Common myeloid progenitor, CD34-positive (primary cell): ENCODE data around the gene NUDCD2.

Source experiments
- CTCF ChIA-PET: fragments of 350-600 bp; sonication (Branson Sonifier 250); formaldehyde crosslinking; loops from one replicate; lab custom pipeline; 2021; ENCODE audit warnings: antibody characterized with exemption; lab: Charles Lee
- POLR2A ChIA-PET: fragments of 350-600 bp; sonication (Branson Sonifier 250); formaldehyde crosslinking; loops from one replicate; lab custom pipeline; 2021; ENCODE audit warnings: antibody characterized with exemption; lab: Charles Lee
- DNase-seq, 3 donors: peaks; one replicate each; pipeline versions ENCODE4 v3.0.0 to v3.0.0-alpha.2; 2013
- H3K27ac ChIP-seq, 2 experiments: 1 replicate in 1 of 2; 2 replicates in 1 of 2; pipeline ENCODE4 v1.7.0; 2013; ENCODE audit warnings: inconsistent platforms in 2 of 2, low read length in 2 of 2, mild to moderate bottlenecking in 2 of 2, low read depth in 1 of 2, moderate library complexity in 1 of 2; ENCODE audit not compliant: severe bottlenecking in 2 of 2, insufficient read depth in 1 of 2, poor library complexity in 1 of 2
- H3K27me3 ChIP-seq, 5 experiments: replicated peaks in 2 of 5; 1 replicate in 3 of 5; 2 replicates in 2 of 5; pipeline versions ENCODE4 v1.6.1 to v1.7.0; 2013; ENCODE audit warnings: low read length in 4 of 5, mild to moderate bottlenecking in 2 of 5, moderate library complexity in 2 of 5, inconsistent platforms in 1 of 5; ENCODE audit not compliant: insufficient read depth in 5 of 5, control insufficient read depth in 4 of 5
- H3K36me3 ChIP-seq, 4 experiments: 1 replicate in 2 of 4; 2 replicates in 2 of 4; pipeline versions ENCODE4 v1.6.1 to v1.7.0; 2013; ENCODE audit warnings: low read length in 3 of 4, control low read depth in 1 of 4, mild to moderate bottlenecking in 1 of 4; ENCODE audit not compliant: control insufficient read depth in 4 of 4, insufficient read depth in 4 of 4
- H3K4me1 ChIP-seq, 4 experiments: 1 replicate in 3 of 4; 2 replicates in 1 of 4; pipeline versions ENCODE4 v1.6.1 to v1.7.1; 2013; ENCODE audit warnings: low read length in 3 of 4, mild to moderate bottlenecking in 3 of 4, control low read depth in 1 of 4, inconsistent platforms in 1 of 4, moderate library complexity in 1 of 4; ENCODE audit not compliant: control insufficient read depth in 4 of 4, insufficient read depth in 4 of 4; ENCODE audit errors: control extremely low read depth in 1 of 4
- H3K4me3 ChIP-seq, 7 experiments: 1 replicate in 4 of 7; 2 replicates in 3 of 7; pipeline versions ENCODE4 v1.5.1 to v1.7.0; 2013; ENCODE audit warnings: mild to moderate bottlenecking in 7 of 7, low read length in 6 of 7, moderate library complexity in 6 of 7, inconsistent platforms in 2 of 7, low read depth in 2 of 7, control low read depth in 1 of 7; ENCODE audit not compliant: insufficient read depth in 4 of 7, control insufficient read depth in 1 of 7; ENCODE audit errors: extremely low read depth in 1 of 7
- H3K9me3 ChIP-seq, 5 experiments: 1 replicate in 4 of 5; 2 replicates in 1 of 5; pipeline versions ENCODE4 v1.6.1 to v1.7.1; 2013; ENCODE audit warnings: low read length in 4 of 5, mild to moderate bottlenecking in 2 of 5, inconsistent platforms in 1 of 5, low read depth in 1 of 5, moderate library complexity in 1 of 5; ENCODE audit not compliant: control insufficient read depth in 4 of 5, insufficient read depth in 2 of 5; ENCODE audit errors: control extremely low read depth in 1 of 5
- WGBS: methylation state at CpG from one replicate; pipeline ENCODE4 v1.1.5; 2013; ENCODE audit not compliant: insufficient coverage; 5-methylcytosine and 5-hydroxymethylcytosine counted together

NUDCD2 gene

GRCh38 chr5:163473635-163474243 lies 13.8 kb upstream of the NUDCD2 start:
- Histone ChIP-seq H3K36me3 (peaks cover 5 to 71% (median 32%) of the 10 kb centered on the region in 4 experiments), H3K27me3 (no peaks in the 10 kb centered on the region), H3K27ac (no peak overlapping the region), H3K4me1 (no peaks in the 10 kb centered on the region), H3K9me3 (peaks cover 0 to 3% (median 0%) of the 10 kb centered on the region in 5 experiments), H3K4me3 (no peak overlapping the region)
- ChIA-PET CTCF (interaction anchor here (0.6 to 1.0 kb wide), 2 partner anchors 16 to 66 kb away, joined by 3 to 4 read pairs; no protein-coding TSS in a partner anchor), POLR2A (no interaction called here)
- DNase-seq, result peak; percentile 33 to 64 (median 61)
- 100% methylated on average over 2 of the region's 3 CpGs for WGBS

DNA sequence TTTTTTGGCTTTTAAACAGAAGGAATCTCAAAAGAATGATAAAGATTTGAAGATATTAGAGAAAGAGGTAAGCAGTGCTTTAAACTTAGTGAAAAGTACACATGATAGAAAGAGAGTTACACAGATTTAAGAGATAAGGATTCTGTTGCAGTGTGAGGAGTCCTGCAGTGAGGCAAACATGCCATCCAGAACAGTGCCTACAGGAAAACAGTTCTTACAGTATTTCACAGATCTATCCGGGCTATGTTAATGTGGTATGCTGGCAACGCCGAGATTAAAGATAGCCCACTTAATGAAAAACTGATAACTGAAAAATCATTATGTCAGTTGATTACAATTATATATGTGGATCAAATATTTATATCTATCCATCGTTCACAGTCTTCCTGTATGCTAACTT lies 7.8 kb upstream of the NUDCD2 start:
- Histone ChIP-seq H3K36me3 (peaks cover 0 to 48% (median 13%) of the 10 kb centered on the region in 4 experiments), H3K9me3 (no peaks in the 10 kb centered on the region), H3K27ac (no peak overlapping the region), H3K4me1 (peaks cover 0 to 6% (median 3%) of the 10 kb centered on the region in 4 experiments), H3K27me3 (no peaks in the 10 kb centered on the region), H3K4me3 (no peak overlapping the region)
- no peak for DNase-seq
- ChIA-PET CTCF (interaction anchor here (0.8 to 1.4 kb wide), 4 partner anchors 29 to 119 kb away, joined by 3 read pairs; no protein-coding TSS in a partner anchor), POLR2A (interaction anchor here (0.6 kb wide), 1 partner anchor 20 kb away, joined by 3 read pairs; no protein-coding TSS in a partner anchor)
- WGBS, result no CpG with 5 or more reads among the region's 4 CpGs

DNA sequence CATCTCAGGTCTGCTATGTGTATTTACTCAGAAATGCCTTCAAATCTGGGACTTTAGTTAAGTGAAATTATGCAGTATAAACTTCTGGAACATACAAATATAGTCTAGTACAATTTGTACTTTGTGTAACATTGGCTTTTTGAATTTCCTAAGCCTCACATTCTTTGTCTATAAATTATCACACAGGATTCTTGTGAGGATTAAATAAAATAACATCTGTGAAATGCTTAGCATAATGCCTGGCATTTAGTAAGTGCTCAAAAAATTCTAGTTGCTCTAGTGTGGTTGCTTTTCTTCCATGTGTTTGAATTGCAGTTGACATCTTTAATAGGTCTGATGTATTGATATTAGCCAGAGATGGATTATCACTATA lies 3.1 kb upstream of the NUDCD2 start:
- peaks cover 16 to 33% (median 25%) of the 10 kb centered on the region in 4 experiments for H3K4me1 ChIP-seq
- no peaks in the 10 kb centered on the region for H3K27me3 ChIP-seq
- H3K27ac ChIP-seq, result peak overlapping the region in 1 of 2 experiments; percentile 81
- H3K4me3 ChIP-seq, result no peak overlapping the region
- ChIA-PET POLR2A (no interaction called here), CTCF (interaction anchor here (1.7 kb wide), 1 partner anchor 42 kb away, joined by 8 read pairs; the partner anchor contains the start of gene MAT2B)
- H3K9me3 ChIP-seq, result no peaks in the 10 kb centered on the region
- H3K36me3 ChIP-seq, result peaks cover 0 to 16% (median 1%) of the 10 kb centered on the region in 4 experiments
- no peak for DNase-seq

GRCh38 chr5:163460562-163461171 lies 765 bp upstream of the NUDCD2 start, which contains the start of gene HMMR:
Gene HMMR (plus strand): TSS chr5:163460632. CDS start chr5:163460693, 61 bp downstream.
- peaks cover 18 to 36% (median 28%) of the 10 kb centered on the region in 4 experiments for H3K4me1 ChIP-seq
- peak; percentile 31 to 68 (median 51) for DNase-seq
- H3K27ac ChIP-seq, result peak within 1 kb of the TSS; percentile 93 to 98

DNA sequence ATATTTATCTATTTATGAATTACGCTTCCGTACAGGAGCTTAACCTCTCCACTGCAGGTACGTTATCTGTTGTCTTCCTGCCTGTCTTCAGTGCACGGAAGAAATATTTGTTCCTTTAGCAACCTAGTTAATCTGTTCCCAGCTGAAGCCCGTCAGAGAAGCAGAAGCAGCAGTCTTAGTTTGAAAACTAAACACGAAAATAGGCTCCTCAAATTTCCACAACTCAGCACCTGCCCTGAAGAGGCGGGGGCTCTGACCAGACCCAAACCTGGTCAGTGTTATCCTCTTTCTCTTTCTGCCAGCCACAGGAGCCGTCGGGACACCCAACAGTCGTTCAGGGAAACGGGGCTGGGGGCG lies 462 bp downstream of the NUDCD2 start:
- Histone ChIP-seq H3K27ac (peak overlapping the region; percentile 93 to 98), H3K27me3 (no peaks in the 10 kb centered on the region), H3K4me1 (peaks cover 18 to 36% (median 28%) of the 10 kb centered on the region in 4 experiments), H3K9me3 (no peaks in the 10 kb centered on the region), H3K36me3 (peaks cover 0 to 18% (median 10%) of the 10 kb centered on the region in 4 experiments), H3K4me3 (peak overlapping the region; percentile 49 to 96 (median 86))
- WGBS, result 0% methylated on average over 5 of the region's 12 CpGs
- POLR2A ChIA-PET, result interaction anchor here (0.9 to 2.3 kb wide), 3 partner anchors 18 to 22 kb away, joined by 3 to 10 read pairs (median 5); partner anchors contain the start of gene CCNG1
- no peak for DNase-seq
- CTCF ChIA-PET, result interaction anchor here (0.9 to 1.9 kb wide), 9 partner anchors 8 to 51 kb away, joined by 3 to 8 read pairs (median 4); no protein-coding TSS in a partner anchor

More at GRCh38 chr5:163460562-163461171, 765 bp upstream of the NUDCD2 start, which contains the start of gene HMMR:
- ChIA-PET CTCF (interaction anchor here (0.9 to 1.9 kb wide), 6 partner anchors 10 to 30 kb away, joined by 3 to 7 read pairs (median 4); no protein-coding TSS in a partner anchor), POLR2A (interaction anchor here (0.6 to 2.3 kb wide), 4 partner anchors 23 to 1555 kb away, joined by 3 to 10 read pairs (median 4); partner anchors contain the start of genes CCNG1 and MAT2B)
- Histone ChIP-seq H3K36me3 (peaks cover 0 to 10% (median 4%) of the 10 kb centered on the region in 4 experiments), H3K9me3 (no peaks in the 10 kb centered on the region), H3K27me3 (no peaks in the 10 kb centered on the region), H3K4me3 (peak within 1 kb of the TSS; percentile 82 to 96 (median 88))
- WGBS, result 0% methylated on average over 13 of the region's 23 CpGs

- peaks cover 0 to 20% (median 9%) of the 10 kb centered on the region in 4 experiments for H3K36me3 ChIP-seq
- DNase-seq, result peak in 1 of 3 donors; percentile 9
- peak overlapping the region in 6 of 7 experiments; percentile 83 to 96 (median 87) for H3K4me3 ChIP-seq
- no peaks in the 10 kb centered on the region for H3K9me3 ChIP-seq
- H3K4me1 ChIP-seq, result peaks cover 18 to 36% (median 28%) of the 10 kb centered on the region in 4 experiments
- H3K27me3 ChIP-seq, result no peaks in the 10 kb centered on the region
- no CpG with 5 or more reads among the region's 6 CpGs for WGBS
- CTCF ChIA-PET, result interaction anchor here (0.9 to 3.1 kb wide), 9 partner anchors 14 to 50 kb away, joined by 3 to 17 read pairs (median 4); partner anchors contain the start of gene CCNG1
- peak overlapping the region; percentile 93 to 98 for H3K27ac ChIP-seq
- POLR2A ChIA-PET, result interaction anchor here (0.9 to 2.3 kb wide), 4 partner anchors 18 to 21 kb away, joined by 3 to 10 read pairs (median 4); partner anchors contain the start of gene CCNG1
These were observed 1.0 kb downstream of the NUDCD2 start for GRCh38 chr5:163458778-163459385.
